ENCODE data around the gene GPANK1. TPM values are rescaled to one million over a fixed set of nuclear protein-coding genes. Genes with fewer than 3 reads are reported as not detected.

The GPANK1 gene
- total RNA-seq, 1 donor from 2014 or later = 24.2 TPM

DNA sequence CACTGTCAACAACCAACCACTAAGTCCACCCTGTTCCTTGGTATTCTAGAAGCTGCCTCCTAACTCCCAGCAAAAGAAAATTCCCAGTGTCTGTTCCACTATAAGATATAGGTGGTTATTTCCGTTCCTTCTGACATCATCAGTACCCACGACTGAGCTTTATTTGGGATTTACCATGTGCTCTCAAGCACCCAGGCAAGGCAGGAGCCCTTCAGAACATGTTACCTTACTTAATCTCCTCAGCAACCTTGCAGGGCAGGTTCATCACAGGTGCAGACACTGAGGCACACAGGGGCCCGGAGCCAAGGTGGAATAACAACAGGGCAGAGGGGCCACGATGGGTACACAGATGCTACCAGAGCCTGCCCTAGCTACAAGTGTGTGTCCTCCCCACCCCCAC lies 27.6 kb upstream of the GPANK1 start:
- Mint-ChIP-seq H3K27ac (no peak overlapping the region), H3K36me3 (ENCODE audit: low read depth) (peaks cover 90% of the 10 kb centered on the region), H3K4me1 (peaks cover 15% of the 10 kb centered on the region), H3K9me3 (no peaks in the 10 kb centered on the region), H3K4me3 (no peak overlapping the region), H3K27me3 (no peaks in the 10 kb centered on the region)
- ATAC-seq (ENCODE audit: low read depth) (no peak), DNase-seq (no peak)
- ChIA-PET POLR2A (interaction anchor here (0.5 to 0.7 kb wide), 2 partner anchors 23 to 79 kb away, joined by 4 to 8 read pairs; partner anchors contain the start of gene LY6G6D), CTCF (interaction anchor here (1.4 kb wide), 1 partner anchor 71 kb away, joined by 4 read pairs; no protein-coding TSS in a partner anchor)
- intact Hi-C loops (cut with micrococcal nuclease) = no loop called here
- TF ChIP-seq, protein P1, sequence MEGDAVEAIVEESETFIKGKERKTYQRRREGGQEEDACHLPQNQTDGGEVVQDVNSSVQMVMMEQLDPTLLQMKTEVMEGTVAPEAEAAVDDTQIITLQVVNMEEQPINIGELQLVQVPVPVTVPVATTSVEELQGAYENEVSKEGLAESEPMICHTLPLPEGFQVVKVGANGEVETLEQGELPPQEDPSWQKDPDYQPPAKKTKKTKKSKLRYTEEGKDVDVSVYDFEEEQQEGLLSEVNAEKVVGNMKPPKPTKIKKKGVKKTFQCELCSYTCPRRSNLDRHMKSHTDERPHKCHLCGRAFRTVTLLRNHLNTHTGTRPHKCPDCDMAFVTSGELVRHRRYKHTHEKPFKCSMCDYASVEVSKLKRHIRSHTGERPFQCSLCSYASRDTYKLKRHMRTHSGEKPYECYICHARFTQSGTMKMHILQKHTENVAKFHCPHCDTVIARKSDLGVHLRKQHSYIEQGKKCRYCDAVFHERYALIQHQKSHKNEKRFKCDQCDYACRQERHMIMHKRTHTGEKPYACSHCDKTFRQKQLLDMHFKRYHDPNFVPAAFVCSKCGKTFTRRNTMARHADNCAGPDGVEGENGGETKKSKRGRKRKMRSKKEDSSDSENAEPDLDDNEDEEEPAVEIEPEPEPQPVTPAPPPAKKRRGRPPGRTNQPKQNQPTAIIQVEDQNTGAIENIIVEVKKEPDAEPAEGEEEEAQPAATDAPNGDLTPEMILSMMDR (IDR thresholded peaks at IDR 0.05) = no peak

DNA sequence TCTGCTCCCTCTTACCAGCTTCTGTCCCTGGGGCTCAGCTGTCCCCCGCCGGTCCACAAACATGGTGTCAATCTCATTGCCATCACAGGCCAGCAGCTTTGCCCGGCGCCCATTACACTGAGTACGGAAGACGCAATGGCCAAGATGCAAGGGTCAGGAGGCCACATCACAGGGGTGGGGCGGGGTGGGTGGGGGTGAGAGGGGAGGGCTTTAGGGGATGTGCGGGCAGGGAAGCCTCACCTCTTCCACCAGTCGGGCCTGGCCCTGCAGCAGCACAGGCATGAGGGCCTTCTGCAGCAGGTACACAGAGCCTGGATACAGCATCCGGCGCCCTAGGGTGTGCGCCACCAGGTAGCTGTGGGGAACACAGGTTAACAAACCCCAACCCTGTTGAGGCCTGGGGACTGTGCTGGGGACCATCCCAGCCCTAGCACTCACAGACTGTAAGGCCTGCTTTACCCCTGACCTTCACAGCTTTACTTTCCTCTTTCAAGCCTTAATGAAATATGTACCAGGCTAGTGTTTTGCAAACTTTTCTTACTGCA lies 26.8 kb upstream of the GPANK1 start:
- Mint-ChIP-seq H3K36me3 (ENCODE audit: low read depth) (peaks cover 90% of the 10 kb centered on the region), H3K4me1 (peaks cover 15% of the 10 kb centered on the region), H3K9me3 (no peaks in the 10 kb centered on the region), H3K4me3 (no peak overlapping the region), H3K27me3 (no peaks in the 10 kb centered on the region), H3K27ac (no peak overlapping the region)
- intact Hi-C loops (cut with micrococcal nuclease) = no loop called here
- TF ChIP-seq, protein P1 (IDR thresholded peaks at IDR 0.05) = no peak
- DNase-seq = no peak
- ChIA-PET POLR2A (no interaction called here), CTCF (no interaction called here)
- no peak for ATAC-seq (ENCODE audit: low read depth)

DNA sequence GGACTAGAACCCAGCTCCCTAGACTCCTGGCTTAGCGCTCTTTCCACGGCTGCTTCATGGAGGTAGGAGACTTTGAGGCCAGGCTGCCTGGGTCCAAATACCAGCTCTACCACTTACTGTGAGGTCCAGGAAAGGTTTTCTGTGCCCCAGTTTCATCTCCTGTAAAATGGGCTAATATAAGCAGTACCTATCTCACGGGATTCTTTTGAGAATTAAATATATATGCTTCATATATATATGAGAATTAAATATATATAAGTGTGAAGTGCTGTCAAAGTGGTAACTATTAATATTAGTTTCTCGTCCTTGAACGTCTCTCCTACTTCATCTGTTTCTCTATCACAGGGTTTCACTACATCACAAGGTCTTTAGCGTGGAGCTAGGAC lies 26.3 kb upstream of the GPANK1 start:
- H3K27me3 Mint-ChIP-seq = no peaks in the 10 kb centered on the region
- no peak overlapping the region for H3K27ac Mint-ChIP-seq
- ATAC-seq (ENCODE audit: low read depth) = no peak

DNA sequence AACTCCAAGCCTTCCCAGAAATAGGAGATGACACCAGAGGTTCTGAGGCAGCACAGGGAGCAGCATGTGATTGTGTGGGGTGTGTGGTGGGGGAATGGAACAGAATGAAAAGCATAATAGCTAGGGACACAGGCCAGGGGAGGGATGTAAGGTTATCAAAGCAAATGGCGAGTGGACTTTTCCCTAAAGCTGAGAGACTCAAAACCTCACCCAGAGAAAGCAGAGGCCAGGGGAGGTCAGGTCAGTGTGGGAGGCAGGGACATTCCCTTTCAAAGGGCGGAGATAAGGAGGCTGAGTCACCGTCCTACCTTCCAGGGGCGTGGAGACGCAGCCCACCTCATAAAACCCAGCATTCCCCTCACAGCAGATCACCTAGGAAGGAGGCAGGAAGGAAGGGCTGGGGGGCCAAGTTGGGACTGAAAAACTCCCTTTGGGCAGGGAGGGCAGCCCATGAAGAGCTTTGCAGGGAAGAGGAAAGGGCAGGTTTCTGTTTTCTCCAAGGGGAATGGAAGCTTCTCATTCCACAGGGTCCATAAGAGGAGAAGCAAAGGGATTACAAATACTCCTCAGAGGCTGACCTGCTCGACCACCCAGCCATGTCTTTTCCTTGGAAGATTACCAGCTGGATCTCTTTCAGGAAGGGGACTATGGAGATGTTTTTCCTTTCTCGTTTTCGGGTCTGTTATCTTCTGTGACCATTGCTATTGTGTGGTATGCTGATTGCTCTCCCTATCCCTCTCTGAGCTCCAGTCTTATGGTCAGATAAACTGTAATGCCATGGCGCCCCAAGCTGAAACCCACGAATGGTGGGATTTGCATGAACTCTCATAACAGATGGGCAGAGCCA lies 25.7 kb upstream of the GPANK1 start:
- CTCF ChIA-PET = no interaction called here
- Mint-ChIP-seq H3K4me3 (no peak overlapping the region), H3K36me3 (ENCODE audit: low read depth) (peaks cover 90% of the 10 kb centered on the region), H3K27me3 (no peaks in the 10 kb centered on the region), H3K27ac (no peak overlapping the region), H3K4me1 (peaks cover 15% of the 10 kb centered on the region), H3K9me3 (no peaks in the 10 kb centered on the region)
- POLR2A ChIA-PET = interaction anchor here (0.5 to 2.2 kb wide), 2 partner anchors 13 to 62 kb away, joined by 6 to 9 read pairs; partner anchors contain the start of gene ABHD16A
- TF ChIP-seq, protein P1 (IDR thresholded peaks at IDR 0.05) = no peak
- no peak for ATAC-seq (ENCODE audit: low read depth)
- intact Hi-C loops (cut with micrococcal nuclease) = no loop called here
- DNase-seq = no peak

More for the DNA sequence above, 26.3 kb upstream of the GPANK1 start:
- peaks cover 90% of the 10 kb centered on the region for H3K36me3 Mint-ChIP-seq (ENCODE audit: low read depth)
- POLR2A ChIA-PET = interaction anchor here (2.2 kb wide), 1 partner anchor 12 kb away, joined by 9 read pairs; the partner anchor contains the start of gene ABHD16A
- TF ChIP-seq, protein P1 (IDR thresholded peaks at IDR 0.05) = no peak
- CTCF ChIA-PET = no interaction called here
- intact Hi-C loops (cut with micrococcal nuclease) = no loop called here
- no peak for DNase-seq
- H3K4me1 Mint-ChIP-seq = peaks cover 15% of the 10 kb centered on the region
- H3K4me3 Mint-ChIP-seq = no peak overlapping the region
- no peaks in the 10 kb centered on the region for H3K9me3 Mint-ChIP-seq
